GM18907 (cell line): ENCODE results near the gene PLCG2.
A peak's percentile ranks its signal among the peaks of the same experiment; 100 is the strongest.
"Not testable (repeated sequence)": the region's sequence is repeated elsewhere in the genome, so short reads cannot be mapped to it uniquely, and the experiment has no call there.

Source experiments
- ATAC-seq: cut with Tn5 transposase; IDR thresholded peaks from one replicate; pipeline ENCODE4 v1.9.1; 2021; ENCODE audit warnings: mild to moderate bottlenecking, moderate library complexity; ENCODE audit not compliant: unreplicated experiment

Gene PLCG2

DNA sequence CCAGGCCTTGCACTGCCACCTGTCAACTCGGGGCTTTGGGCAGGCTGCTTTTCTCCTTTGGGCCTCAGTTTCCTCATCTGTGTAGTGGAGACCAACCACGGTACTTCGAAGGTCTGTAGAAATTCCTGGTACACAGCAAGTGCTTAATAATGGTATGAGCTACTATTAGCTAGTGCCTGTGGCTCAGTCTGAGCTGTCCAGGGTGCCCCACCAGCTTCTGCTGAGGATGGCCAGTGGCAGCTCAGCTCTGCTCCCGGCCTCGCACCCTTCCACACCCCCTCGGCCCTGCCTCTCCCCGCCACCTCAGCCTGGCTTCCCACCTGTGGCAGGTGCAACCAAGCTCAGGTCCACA lies 26.2 kb upstream of the PLCG2 start:
- ATAC-seq: no peak

DNA sequence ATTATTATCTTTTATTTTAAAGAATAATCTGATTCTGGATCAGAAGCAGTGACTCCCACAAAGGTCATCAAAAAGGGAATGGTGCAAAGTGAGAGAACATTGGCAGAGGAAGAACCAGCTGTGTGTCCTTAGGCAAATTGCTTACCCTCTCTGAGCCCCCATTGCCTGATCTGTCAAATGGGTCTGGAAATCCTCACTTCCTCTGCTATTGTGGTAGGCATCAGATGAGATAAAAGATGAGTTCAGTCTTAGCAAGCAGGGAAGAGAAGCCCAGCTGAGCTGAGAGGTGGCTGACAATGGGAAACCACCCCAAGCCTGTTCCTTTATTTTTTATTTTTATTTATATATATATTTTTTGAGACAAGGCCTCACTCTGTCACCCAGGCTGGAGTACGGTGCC lies 24.2 kb upstream of the PLCG2 start:
- no peak for ATAC-seq

DNA sequence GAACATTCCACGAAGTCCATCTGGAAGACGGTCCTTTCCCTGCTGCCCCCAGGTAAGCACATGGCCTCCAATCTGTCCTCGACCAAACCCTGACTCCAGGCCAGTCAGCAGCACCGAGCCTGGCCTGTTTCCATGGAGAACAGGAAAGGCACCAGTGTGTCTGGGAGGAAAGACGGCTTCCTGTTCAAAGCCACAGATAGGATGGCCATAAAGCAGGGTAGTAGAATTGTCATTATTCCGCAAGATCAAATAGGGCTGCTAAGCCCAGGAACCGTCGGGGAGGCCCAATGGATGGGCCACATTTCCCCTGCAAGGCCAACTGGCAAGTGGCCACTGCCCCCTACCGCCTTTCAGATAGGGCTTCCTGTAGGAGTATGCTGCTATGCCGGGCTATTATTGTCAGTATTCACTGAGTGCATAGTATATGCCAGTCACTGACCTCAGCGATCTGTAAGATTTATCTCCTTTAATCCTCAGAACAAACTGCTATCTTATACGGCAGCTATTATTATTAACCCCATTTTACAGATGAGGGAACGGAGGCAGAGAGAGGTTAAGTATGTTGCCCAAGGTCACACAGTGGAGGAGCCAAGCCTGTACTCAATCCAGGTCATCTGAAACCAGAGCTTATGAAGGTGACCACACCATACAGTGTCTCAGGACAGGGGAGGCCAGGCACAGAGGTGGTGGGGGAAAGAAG lies 23.0 kb upstream of the PLCG2 start:
- no peak for ATAC-seq

DNA sequence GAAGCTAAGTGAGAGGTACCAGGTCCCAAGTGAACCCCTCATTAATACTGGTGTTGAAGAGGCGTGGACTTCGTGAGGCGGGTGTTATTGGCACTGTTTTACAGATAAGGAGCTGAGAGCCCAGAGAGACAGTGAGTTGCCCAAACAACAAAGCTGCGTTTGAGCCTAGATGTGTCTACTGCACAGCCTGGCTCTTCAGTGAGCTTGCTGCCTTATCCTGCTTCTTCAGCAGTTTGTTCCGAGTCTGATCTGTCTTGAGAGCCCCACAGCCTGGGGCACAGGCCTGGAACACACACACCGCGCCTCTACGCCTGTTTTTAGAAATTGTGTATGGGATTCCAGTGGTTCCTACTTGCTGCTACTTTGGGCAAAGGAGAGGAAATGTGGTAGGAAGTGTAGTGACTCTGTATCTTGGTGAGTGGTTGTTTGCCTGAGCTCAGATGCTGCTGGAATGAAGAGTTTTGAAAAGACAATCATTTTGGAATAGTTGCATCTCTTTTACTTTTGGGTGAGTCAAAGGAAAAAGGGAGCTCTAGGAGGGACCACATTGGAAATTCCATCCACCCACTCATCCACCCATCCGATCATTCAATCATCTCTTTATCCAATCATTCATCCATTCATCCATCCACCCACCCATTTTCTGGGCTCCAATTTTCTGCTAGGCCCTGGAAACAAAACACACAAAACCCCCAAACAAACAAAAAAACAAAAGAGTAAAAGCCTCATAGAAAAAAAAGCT lies 22.3 kb upstream of the PLCG2 start:
- ATAC-seq: no peak

DNA sequence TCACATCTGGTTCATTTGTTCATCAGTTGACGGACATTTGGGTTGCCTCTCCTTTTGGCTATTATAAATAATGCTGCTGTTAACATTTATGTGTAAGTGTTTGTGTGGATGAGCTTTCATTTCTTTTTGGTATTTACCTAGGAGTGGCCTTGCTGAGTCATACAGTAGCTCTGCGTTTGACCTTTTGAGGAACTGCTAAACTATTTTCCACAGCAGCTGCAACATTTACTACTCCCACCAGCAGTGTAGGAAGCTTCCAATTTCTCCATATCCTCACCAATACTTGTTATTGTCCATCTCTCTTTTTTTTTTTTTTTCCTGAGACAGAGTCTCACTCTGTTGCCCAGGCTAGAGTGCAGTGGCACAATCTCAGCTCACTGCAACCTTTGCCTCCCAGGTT lies 20.7 kb upstream of the PLCG2 start:
- no peak for ATAC-seq

DNA sequence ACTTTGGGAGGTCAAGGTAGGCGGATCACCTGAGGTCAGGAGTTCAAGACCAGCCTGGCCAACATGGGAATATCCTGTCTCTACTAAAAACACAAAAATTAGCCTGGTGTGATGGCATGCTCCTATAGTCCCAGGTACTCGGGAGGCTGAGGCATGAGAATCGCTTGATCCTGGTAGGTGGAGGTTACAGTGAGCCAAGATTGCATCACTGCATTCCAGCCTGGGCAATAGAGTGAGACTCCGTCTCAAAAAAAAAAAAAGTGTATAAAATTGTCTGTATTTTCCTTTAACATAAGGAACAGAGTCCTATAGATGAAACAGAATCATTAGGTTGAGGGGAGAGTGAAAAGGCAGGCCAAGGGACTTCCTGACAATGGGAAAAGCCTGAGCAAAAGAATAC lies 16.8 kb upstream of the PLCG2 start:
- ATAC-seq: not testable (repeated sequence)

DNA sequence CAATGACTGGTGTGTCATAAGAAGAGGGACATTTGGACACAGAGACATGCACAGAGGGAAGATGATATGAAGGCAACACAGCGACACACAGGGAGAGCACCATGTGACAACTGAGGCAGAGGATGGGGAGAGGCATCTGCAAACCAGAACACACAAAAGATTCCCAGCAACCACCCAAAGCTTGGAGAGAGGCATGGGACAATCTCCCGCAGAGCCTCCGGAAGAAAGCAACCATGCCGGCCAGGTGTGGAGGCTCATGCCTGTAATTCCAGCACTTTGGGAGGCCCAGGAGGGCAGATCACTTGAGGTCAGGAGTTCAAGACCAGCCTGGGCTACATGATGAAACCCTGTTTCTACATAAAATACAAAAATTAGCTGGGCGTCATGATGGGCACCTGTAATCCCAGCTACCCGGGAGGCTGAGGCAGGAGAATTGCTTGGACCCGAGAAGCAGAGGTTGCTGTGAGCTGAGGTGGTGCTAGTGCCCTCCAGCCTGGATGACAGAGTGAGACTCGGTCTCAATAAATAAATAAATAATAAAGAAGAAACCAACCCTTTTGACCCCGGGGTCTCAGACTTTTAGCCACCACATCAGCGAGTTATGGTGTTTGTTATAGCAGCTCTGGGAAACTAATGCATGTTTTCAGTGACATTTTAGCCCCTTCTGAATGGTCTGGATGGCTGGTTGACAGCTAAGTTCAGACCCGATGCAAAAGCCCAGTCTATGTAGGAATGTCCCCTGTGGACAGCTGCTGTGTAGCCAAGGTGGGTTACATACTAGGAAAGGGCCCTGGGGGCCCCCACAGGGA lies 13.8 kb upstream of the PLCG2 start:
- no peak for ATAC-seq

DNA sequence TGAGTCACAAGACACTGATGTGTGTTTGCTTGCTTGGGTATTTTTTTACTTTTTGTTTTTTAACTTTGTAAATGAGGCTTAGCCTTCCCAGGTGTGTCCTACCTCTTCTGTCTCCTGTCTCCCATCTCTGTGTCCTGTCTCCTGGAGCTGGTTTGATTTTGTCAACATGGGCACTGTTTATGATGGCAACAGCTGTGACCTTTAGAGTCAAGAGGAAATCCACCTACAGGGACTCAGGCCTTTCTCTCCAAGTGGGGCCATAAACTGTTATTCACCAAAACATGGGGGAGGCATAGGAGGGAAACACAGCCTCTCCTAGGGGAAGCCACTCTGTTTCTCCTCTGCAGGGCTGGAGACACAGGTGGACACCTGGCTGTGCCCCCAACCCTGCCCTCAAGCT lies 13.1 kb upstream of the PLCG2 start:
- no peak for ATAC-seq

DNA sequence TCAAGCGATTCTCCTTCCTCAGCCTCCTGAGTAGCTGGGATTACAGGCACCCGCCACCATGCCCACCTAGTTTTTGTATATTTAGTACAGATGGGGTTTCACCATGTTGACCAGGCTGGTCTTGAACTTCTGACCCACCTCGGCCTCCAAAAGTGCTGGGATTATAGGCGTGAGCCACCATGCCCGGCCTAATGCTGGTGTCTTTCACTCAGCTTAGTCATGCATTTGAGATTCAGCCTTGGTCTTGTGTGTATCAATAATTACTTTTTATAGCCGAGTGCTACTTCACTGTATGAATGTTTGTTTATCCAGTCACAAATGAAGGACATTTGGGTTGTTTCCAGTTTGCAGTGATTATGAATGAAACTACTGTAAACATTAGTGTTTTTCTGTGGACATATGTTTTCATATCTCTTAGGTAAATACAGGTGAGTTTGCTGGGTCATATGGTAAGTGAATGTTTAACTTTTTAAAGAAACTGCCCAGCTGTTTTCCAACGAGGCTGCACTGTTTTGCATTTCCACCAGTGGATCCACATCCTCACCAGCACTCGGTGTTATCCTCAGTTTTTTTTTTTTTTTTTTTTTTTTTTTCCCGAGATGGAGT lies 11.0 kb upstream of the PLCG2 start:
- no peak for ATAC-seq

DNA sequence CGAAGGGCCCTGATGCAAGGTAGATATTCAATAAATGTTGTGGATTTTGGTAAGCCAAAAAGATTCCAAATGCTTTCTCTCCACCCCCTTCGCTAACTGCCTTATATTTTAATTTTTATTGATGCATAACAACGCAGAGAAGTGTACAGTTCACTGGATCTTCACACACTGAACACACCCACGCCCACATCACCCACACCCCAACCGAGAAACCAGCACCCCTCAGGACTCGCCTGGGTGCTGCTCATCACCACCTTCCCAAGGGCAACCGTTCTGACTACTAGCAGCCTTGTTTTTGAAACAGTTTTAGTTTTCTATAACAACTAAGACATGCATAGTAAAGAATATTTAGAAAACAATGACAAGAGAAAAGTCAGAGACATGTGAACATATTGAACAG lies 9.1 kb upstream of the PLCG2 start:
- ATAC-seq: no peak

DNA sequence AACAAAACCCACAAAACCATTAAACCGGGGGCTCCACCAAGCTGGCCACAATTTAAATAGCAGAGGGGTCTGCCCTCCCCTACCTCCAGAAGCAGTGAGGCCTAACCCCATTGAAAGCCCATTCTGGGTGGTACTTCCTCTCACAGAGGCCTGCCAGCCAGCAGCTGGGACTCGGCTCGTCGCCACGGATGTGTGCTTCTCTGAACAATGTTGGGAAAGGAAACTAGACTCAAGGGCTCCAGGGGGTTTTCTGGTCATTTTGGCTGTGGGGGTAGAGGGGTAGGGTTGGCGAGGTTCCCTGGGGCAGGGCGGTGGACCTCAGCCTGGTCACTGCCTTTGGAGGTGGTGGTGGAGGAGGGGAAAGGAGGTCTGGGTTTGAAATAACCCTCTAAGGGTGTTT lies 4.7 kb upstream of the PLCG2 start:
- no peak for ATAC-seq

DNA sequence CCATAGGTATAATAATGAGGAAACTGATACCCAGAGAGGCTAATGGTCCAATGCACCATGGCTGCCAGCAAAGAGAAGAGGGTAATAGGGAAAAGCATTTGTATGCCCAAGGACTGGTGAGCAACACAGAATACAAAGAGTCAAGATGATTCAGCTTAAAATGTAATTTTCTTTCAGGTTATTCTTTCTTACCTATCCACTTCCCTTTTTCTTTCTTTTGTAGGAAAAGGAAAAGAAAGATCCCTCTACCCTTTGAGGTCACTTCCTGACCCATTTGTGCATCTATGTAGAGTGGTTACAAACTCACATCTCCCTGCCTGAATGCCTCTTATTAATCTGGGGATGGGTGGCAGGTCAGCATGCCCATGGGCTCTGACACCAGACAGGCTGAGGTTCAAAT lies 3.5 kb upstream of the PLCG2 start:
- ATAC-seq: no peak

DNA sequence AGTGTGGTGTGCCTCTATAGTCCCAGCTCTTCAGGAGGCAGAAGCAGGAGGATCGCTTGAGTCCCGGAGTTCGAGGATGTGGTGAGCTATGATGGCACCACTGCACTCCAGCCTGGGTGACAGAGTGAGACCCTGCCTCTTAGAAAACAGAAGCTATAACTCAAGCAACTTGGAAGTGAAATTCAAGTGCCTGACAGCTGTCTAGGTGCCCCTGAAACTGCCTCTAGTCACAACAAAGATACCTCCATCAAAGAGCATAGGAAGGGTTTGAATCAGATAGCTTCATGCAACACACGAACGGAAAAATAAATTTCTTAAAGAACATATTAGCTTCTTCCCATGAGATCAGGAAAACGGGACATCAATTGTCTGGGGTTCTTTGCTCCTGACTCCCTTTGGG lies 860 bp upstream of the PLCG2 start:
- ATAC-seq: no peak

DNA sequence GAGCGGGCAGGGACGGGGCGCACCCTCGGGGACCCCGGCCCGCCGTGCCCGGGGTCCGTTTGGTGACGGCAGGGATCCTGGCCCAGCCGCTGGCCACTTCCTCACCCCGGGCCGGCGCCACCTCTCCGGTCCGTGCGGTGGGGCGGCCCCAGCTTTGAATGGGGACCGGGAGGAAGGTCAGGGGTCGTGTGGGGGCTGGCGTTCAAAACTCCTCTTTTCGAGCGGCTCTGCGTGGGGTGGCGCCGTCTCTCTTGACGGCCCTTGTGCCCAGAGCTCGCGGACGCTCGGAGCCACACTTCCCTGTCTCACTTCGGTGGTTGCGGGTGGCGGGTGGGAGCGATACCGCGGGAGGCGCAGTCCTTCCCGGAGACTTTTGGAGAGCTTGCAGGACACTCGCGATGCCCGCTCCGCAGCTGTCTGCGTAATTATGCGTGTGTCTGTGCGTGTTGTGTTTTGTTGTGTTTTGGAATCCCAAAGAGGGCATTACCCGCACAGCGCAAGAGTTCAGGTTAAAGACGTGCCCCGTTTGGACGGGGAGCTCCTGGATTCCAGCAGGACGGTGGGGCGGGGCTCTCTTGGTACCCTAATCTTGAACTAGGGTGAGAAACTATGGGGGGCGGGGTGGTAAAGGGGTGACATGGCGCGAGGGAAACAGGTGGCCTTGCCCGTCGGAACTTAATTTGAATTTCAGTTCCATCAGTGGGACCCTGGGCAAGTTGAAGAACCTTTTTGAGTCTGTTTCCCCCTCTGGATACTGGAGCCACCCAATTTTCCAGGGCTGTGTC lies 637 bp downstream of the PLCG2 start:
- peak; percentile 16 for ATAC-seq

DNA sequence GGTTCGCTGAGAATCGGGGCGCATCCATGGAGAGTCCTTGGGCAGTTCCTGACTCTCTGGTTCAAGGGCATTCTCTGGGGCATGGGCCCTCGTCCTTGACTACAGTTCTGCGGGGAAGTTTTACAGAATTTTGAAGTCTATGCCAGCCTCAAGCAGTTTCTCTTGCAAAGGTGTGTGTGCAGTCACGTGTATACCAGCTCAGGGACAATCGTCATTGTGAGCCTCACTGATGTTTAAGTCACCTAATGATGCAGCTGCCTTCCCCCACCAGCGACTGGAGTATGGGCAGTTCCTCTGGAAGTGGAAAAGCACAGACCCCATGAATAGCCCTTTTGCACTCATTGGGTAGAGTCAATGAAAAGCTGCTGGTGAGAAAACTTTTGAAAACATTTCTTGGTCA lies 1.3 kb downstream of the PLCG2 start:
- ATAC-seq: no peak

DNA sequence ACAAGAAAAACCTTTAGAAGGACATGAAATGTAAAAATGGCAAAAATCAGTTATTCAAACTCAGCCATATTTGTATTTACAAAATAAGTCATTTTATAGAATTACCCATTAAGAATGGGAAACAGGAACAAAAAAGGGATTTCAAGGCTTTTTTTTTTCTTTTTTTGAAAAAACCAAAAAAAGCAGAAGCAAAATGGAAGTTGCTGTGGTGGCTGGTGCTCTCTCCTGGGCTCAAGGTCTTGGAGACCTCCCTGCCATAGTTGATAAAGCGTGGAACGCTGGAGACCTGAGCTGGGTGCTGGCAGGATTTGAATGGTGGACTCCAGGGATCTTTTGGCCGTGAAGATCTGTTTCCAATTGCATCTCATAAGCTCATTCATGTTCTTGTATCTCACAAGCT lies 3.1 kb downstream of the PLCG2 start:
- no peak for ATAC-seq

DNA sequence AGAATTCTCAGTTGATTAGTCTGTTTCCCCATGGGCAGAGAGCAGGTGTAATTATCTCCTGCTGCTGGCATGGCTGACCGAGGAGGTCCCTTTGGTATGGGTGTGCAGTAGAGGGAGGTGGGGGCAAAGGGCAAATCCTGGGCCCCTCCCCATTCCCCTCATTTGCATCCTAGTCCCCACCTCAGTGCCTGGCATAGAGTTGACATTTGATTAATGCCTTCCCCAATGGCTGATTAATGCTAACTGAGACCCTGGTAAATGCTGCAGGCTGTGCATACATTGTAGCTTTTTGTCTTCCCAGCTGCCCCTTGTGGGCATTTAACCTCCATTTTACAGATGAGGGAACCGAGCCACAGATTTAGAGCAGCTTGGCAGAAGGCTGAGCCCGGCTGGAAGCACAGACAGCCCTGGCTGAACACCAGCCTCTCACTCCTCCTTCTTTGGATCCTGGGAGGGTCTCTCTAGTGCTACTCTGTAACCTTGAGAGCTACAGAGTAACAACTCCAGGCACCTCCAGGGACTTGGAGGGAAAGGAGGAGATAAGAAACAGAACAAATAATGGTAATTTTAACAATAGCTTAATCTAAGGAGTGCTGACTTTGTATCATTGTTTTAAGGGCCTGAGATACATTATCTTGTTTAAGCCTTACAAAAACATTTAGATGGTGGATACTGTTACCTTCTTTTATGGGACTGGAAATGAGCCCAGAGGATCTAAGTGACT lies 5.1 kb downstream of the PLCG2 start:
- peak; percentile 43 for ATAC-seq

DNA sequence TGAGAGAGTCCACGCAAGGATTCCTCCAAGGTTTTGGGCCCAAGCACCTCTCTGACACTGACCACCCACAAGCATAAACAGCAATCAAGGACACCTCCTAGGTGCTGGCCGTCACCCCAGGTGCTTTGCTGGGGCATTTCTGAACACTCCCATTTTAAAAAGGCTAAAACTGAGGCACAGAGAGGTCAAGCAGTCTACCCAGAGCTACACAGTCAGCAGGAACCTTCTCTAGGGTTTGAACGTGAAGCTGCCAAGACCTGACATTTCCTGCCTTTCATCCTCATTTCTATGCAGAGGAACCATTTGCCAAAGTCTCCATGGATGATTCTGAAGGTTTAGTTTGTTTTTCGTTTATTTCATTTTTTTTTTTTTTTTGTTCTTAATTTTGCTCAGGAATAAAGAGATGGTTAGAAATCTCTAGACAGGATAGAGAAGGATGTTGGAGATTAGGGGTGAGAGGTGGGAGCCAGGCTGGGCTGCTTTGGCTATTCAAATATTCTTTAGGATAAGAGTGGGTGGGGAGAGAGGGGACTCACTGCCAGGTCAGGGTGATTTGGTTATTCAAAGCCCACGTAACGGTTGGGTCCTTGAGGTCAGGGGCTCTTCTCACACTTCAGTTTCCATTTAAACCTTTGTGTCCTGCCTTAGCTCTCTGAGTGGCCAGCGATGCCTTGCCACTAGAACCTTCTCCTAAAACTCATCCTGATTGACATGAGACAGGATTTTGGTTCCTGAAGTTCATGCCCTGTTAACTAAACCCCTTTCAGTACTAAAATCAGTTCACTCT lies 6.2 kb downstream of the PLCG2 start:
- ATAC-seq: no peak

DNA sequence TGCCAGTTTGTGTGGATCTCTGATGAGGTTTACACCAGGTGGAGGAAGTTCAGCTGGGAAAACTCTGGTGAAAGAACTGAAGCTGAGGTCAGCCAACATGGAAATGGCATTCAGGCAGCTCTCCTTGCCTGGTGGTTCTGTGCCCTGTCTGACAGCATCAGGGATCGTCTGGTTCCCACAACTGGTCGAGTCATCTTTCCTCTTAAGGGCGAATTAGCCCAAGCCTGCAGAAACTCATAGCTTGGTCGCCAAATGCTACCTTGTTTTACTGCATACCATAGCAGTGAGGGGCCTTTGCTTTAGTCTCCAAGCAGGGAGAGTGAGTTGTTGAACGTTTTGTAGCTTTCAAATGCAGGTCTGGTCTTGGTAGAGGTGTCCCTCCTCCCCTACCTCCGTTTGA lies 7.2 kb downstream of the PLCG2 start:
- ATAC-seq: no peak
